WERI-Rb-1 (cell line): ENCODE measurements around the gene GSTA3.
"Not testable (repeated sequence)": the region's sequence is repeated elsewhere in the genome, so short reads cannot be mapped to it uniquely, and the experiment has no call there.

Source experiments
- DNase-seq: peaks from one replicate; pipeline ENCODE4 v3.0.0-alpha.2; 2020
- H3K27ac ChIP-seq: fragments of 250-450 bp; sonication (Bioruptor Pico); 2 replicates; pipeline ENCODE4 v1.5.1; 2020; ENCODE audit warnings: mild to moderate bottlenecking, moderate library complexity
- H3K27me3 ChIP-seq: fragments of 250-450 bp; sonication (Bioruptor Pico); 2 replicates; pipeline ENCODE4 v1.5.1; 2021; ENCODE audit warnings: mild to moderate bottlenecking, low read depth, moderate library complexity; ENCODE audit not compliant: insufficient read depth, severe bottlenecking
- H3K36me3 ChIP-seq: fragments of 250-450 bp; sonication (Bioruptor Pico); 2 replicates; pipeline ENCODE4 v1.5.1; 2020; ENCODE audit warnings: mild to moderate bottlenecking, moderate library complexity
- H3K4me3 ChIP-seq: 2 replicates; pipeline ENCODE4 v1.5.1; 2011; ENCODE audit warnings: low read depth, mild to moderate bottlenecking, control low read depth, low read length
- H3K9me3 ChIP-seq: fragments of 250-450 bp; sonication (Bioruptor Pico); 2 replicates; pipeline ENCODE4 v1.5.1; 2021; ENCODE audit warnings: mild to moderate bottlenecking, moderate library complexity; ENCODE audit not compliant: severe bottlenecking
- TF ChIP-seq, protein P1 (sequence below): IDR thresholded peaks from 2 replicates; pipeline ENCODE4 v1.5.1; 2011; ENCODE audit warnings: low read depth, mild to moderate bottlenecking, control low read depth, inconsistent platforms, low read length

GSTA3 gene

DNA sequence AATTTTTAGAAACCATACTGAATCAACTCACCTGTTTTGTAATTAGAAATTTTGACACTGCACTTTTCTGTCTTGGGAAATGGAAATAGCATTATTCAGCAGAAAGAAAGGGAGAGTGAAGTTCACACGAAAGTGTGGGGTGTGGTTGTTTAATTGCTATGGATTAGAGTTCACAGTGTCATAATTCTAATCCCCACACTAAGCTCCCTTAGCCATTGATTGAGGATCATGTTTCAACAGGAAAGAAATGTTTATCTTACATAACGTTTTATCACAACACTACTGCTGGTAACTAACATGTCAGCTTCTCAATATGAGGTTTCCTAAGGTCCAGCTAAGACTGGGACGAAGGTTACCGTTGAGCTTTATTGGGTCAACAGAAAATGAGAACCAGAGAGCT lies 37.5 kb downstream of the GSTA3 start:
- Histone ChIP-seq H3K4me3 (no peak overlapping the region), H3K27ac (no peak overlapping the region), H3K27me3 (no peaks in the 10 kb centered on the region), H3K36me3 (no peaks in the 10 kb centered on the region), H3K9me3 (no peaks in the 10 kb centered on the region)
- TF ChIP-seq, protein P1, sequence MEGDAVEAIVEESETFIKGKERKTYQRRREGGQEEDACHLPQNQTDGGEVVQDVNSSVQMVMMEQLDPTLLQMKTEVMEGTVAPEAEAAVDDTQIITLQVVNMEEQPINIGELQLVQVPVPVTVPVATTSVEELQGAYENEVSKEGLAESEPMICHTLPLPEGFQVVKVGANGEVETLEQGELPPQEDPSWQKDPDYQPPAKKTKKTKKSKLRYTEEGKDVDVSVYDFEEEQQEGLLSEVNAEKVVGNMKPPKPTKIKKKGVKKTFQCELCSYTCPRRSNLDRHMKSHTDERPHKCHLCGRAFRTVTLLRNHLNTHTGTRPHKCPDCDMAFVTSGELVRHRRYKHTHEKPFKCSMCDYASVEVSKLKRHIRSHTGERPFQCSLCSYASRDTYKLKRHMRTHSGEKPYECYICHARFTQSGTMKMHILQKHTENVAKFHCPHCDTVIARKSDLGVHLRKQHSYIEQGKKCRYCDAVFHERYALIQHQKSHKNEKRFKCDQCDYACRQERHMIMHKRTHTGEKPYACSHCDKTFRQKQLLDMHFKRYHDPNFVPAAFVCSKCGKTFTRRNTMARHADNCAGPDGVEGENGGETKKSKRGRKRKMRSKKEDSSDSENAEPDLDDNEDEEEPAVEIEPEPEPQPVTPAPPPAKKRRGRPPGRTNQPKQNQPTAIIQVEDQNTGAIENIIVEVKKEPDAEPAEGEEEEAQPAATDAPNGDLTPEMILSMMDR = no peak
- no peak for DNase-seq

DNA sequence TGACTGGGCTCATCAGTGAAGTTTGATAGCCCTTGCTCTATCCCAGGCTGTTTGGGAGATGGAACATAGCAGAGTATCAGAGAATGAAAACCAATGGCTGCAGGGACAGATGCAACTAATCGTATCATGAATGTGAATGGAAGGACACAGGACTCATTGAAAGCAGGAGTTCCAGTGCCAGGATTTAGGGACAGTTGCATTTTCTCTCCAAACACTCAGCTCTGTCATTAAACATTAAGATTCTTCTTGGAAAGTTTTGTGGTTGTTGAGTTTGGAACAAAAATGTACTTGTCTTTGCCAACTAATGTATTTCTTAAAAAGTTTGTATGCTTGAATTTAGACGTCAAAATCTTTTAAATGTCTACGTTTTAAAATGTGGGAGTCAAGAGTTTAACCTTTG lies 37.9 kb downstream of the GSTA3 start:
- TF ChIP-seq, protein P1 = no peak
- H3K27me3 ChIP-seq = no peaks in the 10 kb centered on the region

DNA sequence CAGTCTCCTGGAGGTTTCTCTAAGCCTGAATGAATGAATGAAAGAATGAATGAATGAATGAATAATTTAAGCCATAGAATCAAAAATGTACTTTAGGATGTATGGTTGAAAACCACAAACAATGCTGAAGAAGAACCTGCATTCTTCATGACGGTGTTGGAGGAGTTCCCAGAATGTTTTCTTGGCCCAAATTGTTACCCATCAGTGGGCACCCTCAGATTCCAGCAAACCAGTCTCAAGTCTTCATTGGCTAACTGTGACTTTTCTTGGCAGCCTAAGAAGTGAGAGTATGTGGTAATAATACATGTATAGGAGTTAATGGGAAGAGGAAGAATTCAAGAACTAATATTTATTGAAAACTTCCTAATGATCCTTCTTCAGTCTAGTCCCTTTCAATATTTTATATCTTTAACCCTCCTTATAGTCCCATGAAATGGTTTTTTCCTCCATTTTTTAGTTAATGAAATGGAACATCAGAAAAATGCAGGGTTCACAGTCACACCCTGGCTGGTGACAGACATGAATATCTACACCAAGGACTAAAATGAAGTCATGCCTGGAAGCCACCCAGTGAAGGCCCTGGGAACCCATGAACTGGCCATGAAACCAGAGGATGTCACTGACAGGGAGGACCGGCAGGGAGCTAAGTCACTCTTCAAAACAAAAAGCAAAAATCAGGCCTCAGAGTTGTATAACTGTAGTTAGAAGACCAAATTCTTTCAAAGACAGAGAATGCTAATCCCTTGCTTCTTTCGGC lies 39.0 kb downstream of the GSTA3 start:
- H3K4me3 ChIP-seq, H3K27me3 ChIP-seq, H3K9me3 ChIP-seq, DNase-seq, H3K36me3 ChIP-seq, H3K27ac ChIP-seq: not testable (repeated sequence)

More for the DNA sequence above, 37.9 kb downstream of the GSTA3 start:
- no peak for DNase-seq
- no peak overlapping the region for H3K4me3 ChIP-seq
- no peaks in the 10 kb centered on the region for H3K9me3 ChIP-seq
- no peaks in the 10 kb centered on the region for H3K36me3 ChIP-seq
- no peak overlapping the region for H3K27ac ChIP-seq

DNA sequence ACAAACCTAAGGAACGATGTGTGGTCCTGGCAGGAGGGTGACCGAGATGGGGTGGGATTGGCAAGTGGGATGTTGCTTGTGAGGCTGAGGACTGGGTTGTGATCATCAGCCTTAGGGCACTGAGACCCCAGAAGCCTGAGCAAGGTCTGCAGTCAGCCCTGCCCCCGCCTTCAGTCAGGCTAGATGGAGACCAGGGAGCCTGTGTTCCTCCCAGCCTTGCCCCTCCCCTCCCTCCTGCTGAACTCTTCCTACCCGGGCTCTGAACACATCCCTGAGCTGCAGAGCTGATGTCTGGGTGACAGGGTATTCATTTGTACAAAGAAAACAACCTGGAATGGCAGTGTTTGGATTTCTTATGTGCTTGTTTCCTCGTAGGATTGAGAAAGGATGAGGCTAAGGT lies 40.6 kb downstream of the GSTA3 start:
- DNase-seq, H3K4me3 ChIP-seq, H3K27ac ChIP-seq, H3K9me3 ChIP-seq, H3K27me3 ChIP-seq, H3K36me3 ChIP-seq: not testable (repeated sequence)

DNA sequence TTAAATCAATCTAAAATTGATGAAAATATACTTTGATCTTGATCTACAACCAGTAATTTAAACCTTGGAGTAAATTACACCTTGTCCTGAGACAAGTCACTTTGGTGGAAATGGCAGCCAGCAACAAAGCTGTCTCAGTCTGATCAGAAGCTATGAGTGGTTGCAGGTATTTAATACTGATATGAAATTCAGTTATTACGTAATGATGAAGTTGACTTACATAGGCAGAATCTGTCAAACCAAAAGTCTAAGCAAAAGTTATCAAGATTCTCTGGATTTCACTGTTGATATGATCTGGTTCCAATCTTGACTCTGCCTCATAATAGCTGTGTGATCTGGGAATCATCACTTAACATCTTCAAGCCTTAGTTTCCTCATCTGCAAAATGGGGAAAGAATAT lies 41.3 kb downstream of the GSTA3 start:
- no peaks in the 10 kb centered on the region for H3K36me3 ChIP-seq
- H3K27me3 ChIP-seq = no peaks in the 10 kb centered on the region
- DNase-seq = no peak
- TF ChIP-seq, protein P1 = no peak
- H3K9me3 ChIP-seq = no peaks in the 10 kb centered on the region
- no peak overlapping the region for H3K27ac ChIP-seq
- H3K4me3 ChIP-seq = no peak overlapping the region

DNA sequence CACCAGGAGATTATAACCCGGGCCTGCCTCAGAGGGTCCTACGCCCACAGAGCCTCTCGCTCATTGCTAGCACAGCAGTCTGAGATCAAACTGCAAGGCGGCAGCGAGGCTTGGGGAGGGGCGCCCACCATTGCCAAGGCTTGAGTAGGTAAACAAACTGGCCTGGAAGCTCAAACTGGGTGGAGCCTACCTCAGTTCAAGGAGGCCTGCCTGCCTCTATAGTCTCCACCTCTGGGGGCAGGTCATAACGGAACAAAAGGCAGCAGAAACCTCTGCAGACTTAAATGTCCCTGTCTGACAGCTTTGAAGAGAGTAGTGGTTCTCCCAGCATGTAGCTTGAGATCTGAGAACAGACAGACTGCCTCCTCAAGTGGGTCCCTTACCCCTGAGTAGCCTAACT lies 48.3 kb downstream of the GSTA3 start:
- not testable (repeated sequence) for H3K27me3 ChIP-seq, H3K4me3 ChIP-seq, H3K36me3 ChIP-seq, H3K27ac ChIP-seq, DNase-seq
- peaks cover 13% of the 10 kb centered on the region for H3K9me3 ChIP-seq

DNA sequence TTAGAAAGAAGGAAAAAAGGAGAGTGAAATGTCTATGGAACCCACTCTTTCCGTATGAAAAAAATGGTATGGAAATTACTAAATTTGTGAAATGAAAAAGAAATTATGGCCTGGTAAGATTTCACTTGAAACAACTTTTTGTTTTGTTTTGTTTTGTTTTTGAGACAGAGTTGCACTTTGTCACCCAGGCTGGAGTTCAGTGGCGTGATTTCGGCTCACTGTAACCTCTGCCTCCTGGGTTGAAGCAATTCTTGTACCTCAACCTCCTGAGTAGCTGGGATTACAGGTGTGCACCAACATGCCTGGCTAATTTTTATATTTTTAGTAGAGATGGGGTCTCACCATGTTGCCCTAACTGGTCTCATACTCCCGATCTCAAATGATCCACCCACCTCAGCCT lies 51.1 kb downstream of the GSTA3 start:
- no peaks in the 10 kb centered on the region for H3K27me3 ChIP-seq
- DNase-seq = no peak
- H3K4me3 ChIP-seq = no peak overlapping the region
- peaks cover 13% of the 10 kb centered on the region for H3K9me3 ChIP-seq
- H3K27ac ChIP-seq = no peak overlapping the region
- H3K36me3 ChIP-seq = no peaks in the 10 kb centered on the region
- TF ChIP-seq, protein P1 = no peak

DNA sequence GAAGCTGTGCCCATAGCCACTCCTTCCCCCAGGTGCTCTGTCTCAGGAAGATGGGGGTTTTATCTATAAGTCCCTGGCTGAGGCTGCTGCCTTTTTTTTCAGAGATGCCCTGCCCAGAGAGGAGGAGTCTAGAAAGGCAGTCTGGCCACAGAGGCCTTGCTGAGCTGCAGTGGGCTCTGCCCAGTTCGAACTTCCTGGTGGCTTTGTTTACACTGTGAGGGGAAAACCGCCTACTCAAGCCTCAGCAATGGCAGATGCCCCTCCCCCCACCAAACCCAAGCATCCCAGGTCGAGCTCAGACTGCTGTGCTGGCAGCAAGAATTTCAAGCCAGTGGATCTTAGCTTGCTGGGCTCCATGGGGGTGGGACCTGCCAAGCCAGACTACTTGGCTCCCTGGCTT lies 53.4 kb downstream of the GSTA3 start:
- DNase-seq = peak; percentile 49
- H3K4me3 ChIP-seq = not testable (repeated sequence)

More for the DNA sequence above, 53.4 kb downstream of the GSTA3 start:
- H3K36me3 ChIP-seq, H3K9me3 ChIP-seq, H3K27me3 ChIP-seq, H3K27ac ChIP-seq: not testable (repeated sequence)
